IMR-90 (cell line): ENCODE measurements around the gene ANKRD35. TPM values are rescaled to one million over a fixed set of nuclear protein-coding genes. Genes with fewer than 3 reads are reported as not detected.

Source experiments
- ATAC-seq: fragments of 200-7000 bp; cut with Tn5 transposase; 2 replicates; pipeline ENCODE4 v1.9.1; 2020; ENCODE audit warnings: low read depth, mild to moderate bottlenecking, moderate library complexity
- BruUV-seq: library from RNA; stranded (reverse); fragments of 400-500 nt; replicated peaks from 2 replicates; lab custom pipeline; 2021; lab: Mats Ljungman, UMichigan
- CTCF ChIA-PET: fragments of 300-600 bp; formaldehyde crosslinking; extraction: SDS; loops from one replicate; lab custom pipeline; 2021; ENCODE audit warnings: antibody characterized with exemption; lab: Yijun Ruan, JAX
- POLR2A ChIA-PET: fragments of 300-600 bp; sonication (Branson Sonifier 250); formaldehyde crosslinking; loops from one replicate; lab custom pipeline; 2022; ENCODE audit warnings: antibody characterized with exemption; ENCODE audit not compliant: unreplicated experiment; lab: Charles Lee
- DNase-seq: peaks from one replicate; pipeline ENCODE4 v3.0.0; 2013
- H2AFZ ChIP-seq: replicated peaks from 2 replicates; pipeline ENCODE3; 2013; ENCODE audit warnings: low read length, mild to moderate bottlenecking; ENCODE audit not compliant: poor library complexity
- H2AK5ac ChIP-seq: 2 replicates; pipeline ENCODE4 v1.6.1; 2013; ENCODE audit warnings: low read depth, low read length, inconsistent platforms
- H2AK9ac ChIP-seq: replicated peaks from 2 replicates; pipeline ENCODE3; 2013; ENCODE audit warnings: mild to moderate bottlenecking, low read depth, low read length, moderate library complexity; ENCODE audit not compliant: poor library complexity
- H2BK120ac ChIP-seq: 2 replicates; pipeline ENCODE4 v1.6.1; 2013; ENCODE audit warnings: low read depth, low read length, inconsistent platforms
- H2BK15ac ChIP-seq: 3 replicates; pipeline ENCODE4 v1.6.1; 2013; ENCODE audit warnings: low read depth, low read length, inconsistent platforms
- H2BK20ac ChIP-seq: 2 replicates; pipeline ENCODE4 v1.6.1; 2013; ENCODE audit warnings: low read depth, mild to moderate bottlenecking, inconsistent platforms, low read length, moderate library complexity
- H2BK5ac ChIP-seq: 2 replicates; pipeline ENCODE4 v1.6.1; 2013; ENCODE audit warnings: mild to moderate bottlenecking, low read depth, low read length, inconsistent platforms; ENCODE audit not compliant: poor library complexity, severe bottlenecking
- H3K14ac ChIP-seq: replicated peaks from 2 replicates; pipeline ENCODE4 v1.6.1; 2013; ENCODE audit warnings: low read depth, low read length, inconsistent platforms
- H3K18ac ChIP-seq: 2 replicates; pipeline ENCODE4 v1.6.1; 2013; ENCODE audit warnings: low read depth, low read length, control low read depth
- H3K23ac ChIP-seq: 2 replicates; pipeline ENCODE4 v1.6.1; 2013; ENCODE audit warnings: low read depth, low read length, inconsistent platforms
- H3K27ac ChIP-seq: 2 replicates; pipeline ENCODE4 v1.5.1; 2013; ENCODE audit warnings: mild to moderate bottlenecking, control low read depth, low read length; ENCODE audit not compliant: insufficient read depth
- H3K27me3 ChIP-seq: 2 replicates; pipeline ENCODE4 v1.6.1; 2013; ENCODE audit warnings: low read length; ENCODE audit not compliant: control insufficient read depth, insufficient read depth
- H3K36me3 ChIP-seq: 2 replicates; pipeline ENCODE4 v1.6.1; 2013; ENCODE audit warnings: low read length, mixed read lengths; ENCODE audit not compliant: control insufficient read depth, insufficient read depth
- H3K4ac ChIP-seq: 2 replicates; pipeline ENCODE4 v1.6.1; 2013; ENCODE audit warnings: low read depth, low read length, inconsistent platforms
- H3K4me1 ChIP-seq: 2 replicates; pipeline ENCODE4 v1.6.1; 2013; ENCODE audit warnings: low read length, mixed read lengths; ENCODE audit not compliant: control insufficient read depth, insufficient read depth
- H3K4me2 ChIP-seq: 2 replicates; pipeline ENCODE4 v1.6.1; 2013; ENCODE audit warnings: low read depth, mild to moderate bottlenecking, control low read depth, low read length, moderate library complexity
- H3K4me3 ChIP-seq: 2 replicates; pipeline ENCODE4 v1.5.1; 2013; ENCODE audit warnings: low read depth, mild to moderate bottlenecking, control low read depth, low read length, moderate library complexity; ENCODE audit not compliant: insufficient read depth
- H3K56ac ChIP-seq: 2 replicates; pipeline ENCODE4 v1.6.1; 2013; ENCODE audit warnings: low read length, inconsistent platforms; ENCODE audit not compliant: insufficient read depth; ENCODE audit errors: extremely low read depth
- H3K79me1 ChIP-seq, 2 experiments: 2 replicates each; pipeline ENCODE4 v1.6.1; 2013; ENCODE audit warnings: low read length in 2 of 2, inconsistent platforms in 1 of 2, low read depth in 1 of 2
- H3K9ac ChIP-seq: 2 replicates; pipeline ENCODE4 v1.6.1; 2013; ENCODE audit warnings: low read depth, low read length, control low read depth
- H3K9me1 ChIP-seq: 2 replicates; pipeline ENCODE4 v1.6.1; 2013; ENCODE audit warnings: low read length, inconsistent platforms; ENCODE audit not compliant: insufficient read depth
- H3K9me3 ChIP-seq: 2 replicates; pipeline ENCODE4 v1.6.1; 2013; ENCODE audit warnings: low read length; ENCODE audit not compliant: control insufficient read depth, insufficient read depth
- H4K20me1 ChIP-seq: 2 replicates; pipeline ENCODE4 v1.6.1; 2013; ENCODE audit warnings: low read length, inconsistent platforms; ENCODE audit not compliant: insufficient read depth
- H4K5ac ChIP-seq: 2 replicates; pipeline ENCODE4 v1.6.1; 2013; ENCODE audit warnings: mild to moderate bottlenecking, low read depth, low read length, control low read depth
- H4K8ac ChIP-seq, 2 experiments: 2 replicates each; pipeline ENCODE4 v1.6.1; 2013; ENCODE audit warnings: low read depth in 2 of 2, low read length in 2 of 2, control low read depth in 1 of 2, inconsistent platforms in 1 of 2
- H4K91ac ChIP-seq: 2 replicates; pipeline ENCODE4 v1.6.1; 2013; ENCODE audit warnings: low read depth, low read length, inconsistent platforms; ENCODE audit not compliant: insufficient read depth
- CEBPB ChIP-seq: IDR thresholded peaks from 2 replicates; pipeline ENCODE4 v1.6.1; 2012; ENCODE audit warnings: low read depth, low read length, improper control_type of control experiment
- CTCF ChIP-seq: conservative IDR thresholded peaks from 2 replicates; pipeline ENCODE4 v1.5.1; 2012; ENCODE audit warnings: mild to moderate bottlenecking, low read depth, low read length, improper control_type of control experiment
- ELK1 ChIP-seq: fragments of 150-350 bp; IDR thresholded peaks from 2 replicates; pipeline ENCODE4 v1.6.1; 2016; ENCODE audit warnings: low read depth, mild to moderate bottlenecking, low read length, moderate library complexity, borderline replicate concordance
- FOS ChIP-seq: fragments of 150-350 bp; IDR thresholded peaks from 2 replicates; pipeline ENCODE4 v1.6.1; 2016; ENCODE audit warnings: low read depth, low read length
- MAFK ChIP-seq: IDR thresholded peaks from 2 replicates; pipeline ENCODE4 v1.6.1; 2012; ENCODE audit warnings: low read depth, low read length, improper control_type of control experiment
- MAZ ChIP-seq: IDR thresholded peaks from 2 replicates; pipeline ENCODE4 v1.6.1; 2012; ENCODE audit warnings: low read depth, mild to moderate bottlenecking, low read length, improper control_type of control experiment, moderate library complexity, borderline replicate concordance
- POLR2A ChIP-seq: IDR thresholded peaks from 2 replicates; pipeline ENCODE4 v1.6.1; 2012; ENCODE audit warnings: mild to moderate bottlenecking, low read depth, low read length
- RAD21 ChIP-seq: IDR thresholded peaks from 2 replicates; pipeline ENCODE4 v1.6.1; 2012; ENCODE audit warnings: low read length, improper control_type of control experiment
- RCOR1 ChIP-seq: IDR thresholded peaks from 2 replicates; pipeline ENCODE4 v1.6.1; 2012; ENCODE audit warnings: mild to moderate bottlenecking, low read length, improper control_type of control experiment; ENCODE audit not compliant: insufficient replicate concordance
- RFX5 ChIP-seq: IDR thresholded peaks from 2 replicates; pipeline ENCODE4 v1.8.0; 2012; ENCODE audit warnings: low read depth, mild to moderate bottlenecking, low read length, moderate library complexity
- SMC3 ChIP-seq: fragments of 150-350 bp; IDR thresholded peaks from 2 replicates; pipeline ENCODE4 v1.6.1; 2016; ENCODE audit warnings: low read depth, mild to moderate bottlenecking, antibody characterized with exemption, low read length, moderate library complexity
- USF2 ChIP-seq: fragments of 150-350 bp; IDR thresholded peaks from 2 replicates; pipeline ENCODE4 v1.6.1; 2017; ENCODE audit warnings: mild to moderate bottlenecking, antibody characterized with exemption, low read length, low read depth
- WGBS, 2 experiments: methylation state at CpG; one replicate each; pipeline versions ENCODE4 v1.1.5 to v1.1.7; 2013; ENCODE audit warnings: missing lambda C conversion rate in 2 of 2; ENCODE audit not compliant: insufficient read length in 1 of 2; ENCODE audit errors: extremely low coverage in 2 of 2; 5-methylcytosine and 5-hydroxymethylcytosine counted together
- dilution Hi-C: fragments of 300-500 bp; cut with HindIII; formaldehyde crosslinking; loops from one replicate; pipeline ENCODE4 v1.14.3; 2018; ENCODE audit warnings: low sequenced_read_pairs; ENCODE audit not compliant: unreplicated experiment
- in situ Hi-C: fragments of 300-500 bp; cut with MboI; formaldehyde crosslinking; loops from 3 replicates; pipeline ENCODE4 v1.14.3; 2019; ENCODE audit warnings: low sequenced_read_pairs, inconsistent platforms, mixed read lengths
- intact Hi-C: fragments of 100-400 bp; cut with micrococcal nuclease; formaldehyde crosslinking; loops from 2 replicates; pipeline ENCODE4 v1.10.0; 2022
- polyA plus RNA-seq, 3 experiments: library from polyadenylated mRNA; depleted of rRNA; stranded (reverse); fragments of >200 nt; gene quantifications; 2 replicates each; pipeline ENCODE4 v1.2.3, GENCODE V29; 2012; ENCODE audit warnings: low replicate concordance in 1 of 3
- total RNA-seq: library from RNA; depleted of rRNA; stranded (reverse); fragments of >200 nt; gene quantifications from 2 replicates; pipeline ENCODE4 v1.2.3, GENCODE V29; 2012

ANKRD35 gene
- total and polyA plus RNA-seq, 2 of the 4 experiments (the other 2 are of a cell fraction) = 0.90 to 2.4 TPM

GRCh38 chr1:145823565-145824498 lies 61.8 kb downstream of the ANKRD35 start, which contains the start of the genes POLR3C and RNF115:
Gene POLR3C, plus strand, starts transcription at chr1:145824200. Its CDS starts 1,577 bp downstream, at chr1:145825777.
Gene RNF115, minus strand, starts transcription at chr1:145824095. Its CDS starts 222 bp downstream, at chr1:145823873.
- peak within 1 kb of the TSS; percentile 78 for H4K5ac ChIP-seq
- peak within 1 kb of the TSS; percentile 53 for H3K4me3 ChIP-seq
- ATAC-seq (peak; percentile 94), DNase-seq (peak; percentile 90)
- dilution Hi-C loops (no loop called here), intact Hi-C loops (loop anchor here (10.0 kb wide), 1 partner anchor 99 kb away; no protein-coding TSS in a partner anchor), in situ Hi-C loops (no loop called here)
- POLR2A ChIA-PET = interaction anchor here (0.6 kb wide), 2 partner anchors 41 to 46 kb away, joined by 4 to 6 read pairs; no protein-coding TSS in a partner anchor
- CTCF ChIA-PET = interaction anchor here (0.6 to 0.9 kb wide), 2 partner anchors 67 to 103 kb away, joined by 3 read pairs; no protein-coding TSS in a partner anchor
- 0 out of 2 replicates have a peak, but pooled peaks cover 2% of the 10 kb centered on the region for H3K4me1 ChIP-seq
- WGBS, 2 experiments = 0% methylated on average over 29 of the region's 89 CpGs; no CpG with 5 or more reads in 1 of the 2 experiments
- H2AK5ac ChIP-seq = peak within 1 kb of the TSS; percentile 73
- peak within 1 kb of the TSS; percentile 90 for H3K4ac ChIP-seq
- peak within 1 kb of the TSS; percentile 94 for H3K56ac ChIP-seq
- no peaks in the 10 kb centered on the region for H4K20me1 ChIP-seq
- H3K9ac ChIP-seq = peak within 1 kb of the TSS; percentile 91
- peaks cover 6% of the 10 kb centered on the region for H3K9me1 ChIP-seq
- BruUV-seq = TSS peak; percentile 40
- peak within 1 kb of the TSS; percentile 91 for H3K27ac ChIP-seq
- peak within 1 kb of the TSS; percentile 90 for H2BK5ac ChIP-seq
- H3K23ac ChIP-seq = peak within 1 kb of the TSS; percentile 98
- H2BK120ac ChIP-seq = peak within 1 kb of the TSS; percentile 88
- H3K79me1 ChIP-seq = peaks cover 29 to 46% of the 10 kb centered on the region in 2 experiments
- H4K91ac ChIP-seq = peak within 1 kb of the TSS; percentile 96
- peaks cover 2% of the 10 kb centered on the region; the same call in 1 of the 2 replicates for H3K9me3 ChIP-seq
- H2BK15ac ChIP-seq = peak within 1 kb of the TSS; percentile 58; the same call in 1 of the 3 replicates
- peak within 1 kb of the TSS; percentile 98 for H2AFZ ChIP-seq
- peak within 1 kb of the TSS; percentile 96 for H3K14ac ChIP-seq
- peak within 1 kb of the TSS; percentile 72; the same call in 1 of the 2 replicates for H2BK20ac ChIP-seq
- peak within 1 kb of the TSS; percentile 75 for H3K4me2 ChIP-seq
- no peaks in the 10 kb centered on the region for H3K27me3 ChIP-seq
- peaks cover 15% of the 10 kb centered on the region for H3K36me3 ChIP-seq
- H3K18ac ChIP-seq = peak within 1 kb of the TSS; percentile 3
- H2AK9ac ChIP-seq = peak within 1 kb of the TSS; percentile 96
- peak within 1 kb of the TSS; percentile 76 to 94 for H4K8ac ChIP-seq
- TF ChIP-seq CTCF (no peak), MAZ (peak; percentile 48; the same call in 1 of the 2 replicates), USF2 (peak; percentile 86), RCOR1 (no peak), POLR2A (peak; percentile 77), SMC3 (no peak), ELK1 (no peak), MAFK (no peak), RFX5 (no peak), RAD21 (no peak), CEBPB (no peak), FOS (no peak)
